ENCODE results near the gene SMIM8.

Gene SMIM8

GRCh38 chr6:87357479-87358196 lies 35.2 kb downstream of the SMIM8 start:
- no peak for TF ChIP-seq CTCF (IDR thresholded peaks at IDR 0.05; ENCODE audit: poor library complexity, severe bottlenecking)
- DNase-seq (ENCODE audit: low spot score): no peak
- Histone ChIP-seq H3K4me3 (ENCODE audit: severe bottlenecking) (no peak overlapping the region), H3K27ac (ENCODE audit: poor library complexity, severe bottlenecking) (no peak overlapping the region), H3K27me3 (ENCODE audit: insufficient read depth, poor library complexity, severe bottlenecking) (no peaks in the 10 kb centered on the region), H3K36me3 (ENCODE audit: low read depth) (no peaks in the 10 kb centered on the region), H3K4me1 (ENCODE audit: insufficient read depth, poor library complexity, severe bottlenecking) (no peaks in the 10 kb centered on the region), H3K9me3 (ENCODE audit: severe bottlenecking) (no peaks in the 10 kb centered on the region)
- ATAC-seq (ENCODE audit: low read depth): no peak

GRCh38 chr6:87364602-87365252 lies 42.3 kb downstream of the SMIM8 start:
- Histone ChIP-seq H3K4me3 (ENCODE audit: severe bottlenecking) (no peak overlapping the region), H3K9me3 (ENCODE audit: severe bottlenecking) (peaks cover 3% of the 10 kb centered on the region), H3K27ac (ENCODE audit: poor library complexity, severe bottlenecking) (no peak overlapping the region), H3K27me3 (ENCODE audit: insufficient read depth, poor library complexity, severe bottlenecking) (no peaks in the 10 kb centered on the region), H3K36me3 (ENCODE audit: low read depth) (no peaks in the 10 kb centered on the region), H3K4me1 (ENCODE audit: insufficient read depth, poor library complexity, severe bottlenecking) (no peaks in the 10 kb centered on the region)
- ATAC-seq (ENCODE audit: low read depth): no peak
- no peak for DNase-seq (ENCODE audit: low spot score)
- TF ChIP-seq CTCF (IDR thresholded peaks at IDR 0.05; ENCODE audit: poor library complexity, severe bottlenecking): no peak

GRCh38 chr6:87366072-87366827 lies 43.9 kb downstream of the SMIM8 start:
- H3K9me3 ChIP-seq (ENCODE audit: severe bottlenecking): peaks cover 3% of the 10 kb centered on the region
- no peak; the same call in 2 of the 3 replicates for ATAC-seq (ENCODE audit: low read depth)
- no peak for TF ChIP-seq CTCF (IDR thresholded peaks at IDR 0.05; ENCODE audit: poor library complexity, severe bottlenecking)
- H3K27me3 ChIP-seq (ENCODE audit: insufficient read depth, poor library complexity, severe bottlenecking): no peaks in the 10 kb centered on the region
- H3K27ac ChIP-seq (ENCODE audit: poor library complexity, severe bottlenecking): no peak overlapping the region
- no peak overlapping the region for H3K4me3 ChIP-seq (ENCODE audit: severe bottlenecking)
- DNase-seq (ENCODE audit: low spot score): no peak
- no peaks in the 10 kb centered on the region for H3K36me3 ChIP-seq (ENCODE audit: low read depth)
- H3K4me1 ChIP-seq (ENCODE audit: insufficient read depth, poor library complexity, severe bottlenecking): no peaks in the 10 kb centered on the region

- no peaks in the 10 kb centered on the region for H3K36me3 ChIP-seq (ENCODE audit: low read depth)
- peaks cover 3% of the 10 kb centered on the region for H3K9me3 ChIP-seq (ENCODE audit: severe bottlenecking)
- no peak overlapping the region for H3K4me3 ChIP-seq (ENCODE audit: severe bottlenecking)
- no peak overlapping the region for H3K27ac ChIP-seq (ENCODE audit: poor library complexity, severe bottlenecking)
- DNase-seq (ENCODE audit: low spot score) (no peak), ATAC-seq (ENCODE audit: low read depth) (no peak)
- H3K27me3 ChIP-seq (ENCODE audit: insufficient read depth, poor library complexity, severe bottlenecking): no peaks in the 10 kb centered on the region
- H3K4me1 ChIP-seq (ENCODE audit: insufficient read depth, poor library complexity, severe bottlenecking): no peaks in the 10 kb centered on the region
- no peak for TF ChIP-seq CTCF (IDR thresholded peaks at IDR 0.05; ENCODE audit: poor library complexity, severe bottlenecking)
Measured at GRCh38 chr6:87366899-87367298, 44.5 kb downstream of the SMIM8 start.
